GM21737 (cell line): ENCODE results near the gene GABRB1.

Experiments
- ATAC-seq: cut with Tn5 transposase; IDR thresholded peaks from one replicate; pipeline ENCODE4 v1.9.1; 2021; ENCODE audit warnings: mild to moderate bottlenecking, moderate library complexity; ENCODE audit not compliant: unreplicated experiment

The GABRB1 gene

GRCh38 chr4:47031011-47031678 lies at the start of gene GABRB1:
TSS of gene GABRB1 (plus strand) at chr4:47031567.
- no peak for ATAC-seq

GRCh38 chr4:46984781-46985180 lies 46.6 kb upstream of the GABRB1 start:
- no peak for ATAC-seq

DNA sequence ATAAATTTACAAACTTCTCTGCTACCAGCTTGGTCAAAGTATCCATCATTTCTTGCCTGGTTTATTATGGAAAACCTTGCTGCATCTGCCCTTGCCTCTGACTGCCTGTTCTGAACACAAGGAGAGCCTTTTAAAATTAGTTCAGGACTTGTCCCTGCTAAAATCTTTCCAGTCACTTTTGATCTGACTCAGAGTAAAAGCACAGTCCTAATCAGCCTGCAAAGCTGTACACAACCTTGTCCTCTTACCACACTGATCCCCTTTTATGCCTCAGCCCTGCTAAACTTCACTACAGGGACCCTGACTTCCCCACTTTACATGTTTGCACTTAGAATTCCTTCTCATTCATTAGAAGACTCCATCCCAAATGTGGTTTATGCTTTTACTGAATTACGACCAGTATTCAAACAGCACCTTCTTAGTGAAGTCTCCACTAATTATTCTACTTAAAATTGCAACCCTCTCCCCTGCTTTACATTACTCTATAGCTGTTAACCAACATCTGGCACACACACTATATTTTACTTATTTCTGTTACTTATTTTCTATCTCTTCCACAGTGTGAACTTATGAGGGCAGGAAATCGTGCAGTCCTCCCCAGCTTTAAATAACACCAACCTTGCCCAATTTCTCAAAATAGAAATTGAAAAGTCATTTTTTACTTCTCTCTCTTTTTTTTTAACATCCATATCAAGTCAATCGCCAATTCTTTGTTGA lies 44.3 kb upstream of the GABRB1 start:
- ATAC-seq: no peak

DNA sequence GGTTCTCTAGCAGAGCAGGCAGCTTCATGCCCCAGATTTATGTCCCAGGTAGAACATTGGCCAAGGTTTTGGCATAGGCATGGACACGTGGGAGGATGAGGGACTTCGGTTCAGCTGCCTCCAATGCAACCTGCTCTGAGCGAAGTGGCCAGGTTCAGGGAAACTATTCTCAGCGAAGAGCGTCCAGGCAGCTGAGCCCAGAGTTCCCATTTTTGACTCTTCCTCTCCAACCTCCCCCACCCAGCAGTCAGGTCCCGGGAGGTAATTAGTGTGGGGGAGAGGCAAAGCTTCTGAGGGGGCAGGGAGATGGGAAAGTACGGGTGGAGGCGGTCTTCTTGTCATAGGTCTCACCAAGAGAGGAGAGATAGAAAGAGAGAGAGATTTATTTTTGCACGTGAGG lies 39.0 kb upstream of the GABRB1 start:
- ATAC-seq: no peak

DNA sequence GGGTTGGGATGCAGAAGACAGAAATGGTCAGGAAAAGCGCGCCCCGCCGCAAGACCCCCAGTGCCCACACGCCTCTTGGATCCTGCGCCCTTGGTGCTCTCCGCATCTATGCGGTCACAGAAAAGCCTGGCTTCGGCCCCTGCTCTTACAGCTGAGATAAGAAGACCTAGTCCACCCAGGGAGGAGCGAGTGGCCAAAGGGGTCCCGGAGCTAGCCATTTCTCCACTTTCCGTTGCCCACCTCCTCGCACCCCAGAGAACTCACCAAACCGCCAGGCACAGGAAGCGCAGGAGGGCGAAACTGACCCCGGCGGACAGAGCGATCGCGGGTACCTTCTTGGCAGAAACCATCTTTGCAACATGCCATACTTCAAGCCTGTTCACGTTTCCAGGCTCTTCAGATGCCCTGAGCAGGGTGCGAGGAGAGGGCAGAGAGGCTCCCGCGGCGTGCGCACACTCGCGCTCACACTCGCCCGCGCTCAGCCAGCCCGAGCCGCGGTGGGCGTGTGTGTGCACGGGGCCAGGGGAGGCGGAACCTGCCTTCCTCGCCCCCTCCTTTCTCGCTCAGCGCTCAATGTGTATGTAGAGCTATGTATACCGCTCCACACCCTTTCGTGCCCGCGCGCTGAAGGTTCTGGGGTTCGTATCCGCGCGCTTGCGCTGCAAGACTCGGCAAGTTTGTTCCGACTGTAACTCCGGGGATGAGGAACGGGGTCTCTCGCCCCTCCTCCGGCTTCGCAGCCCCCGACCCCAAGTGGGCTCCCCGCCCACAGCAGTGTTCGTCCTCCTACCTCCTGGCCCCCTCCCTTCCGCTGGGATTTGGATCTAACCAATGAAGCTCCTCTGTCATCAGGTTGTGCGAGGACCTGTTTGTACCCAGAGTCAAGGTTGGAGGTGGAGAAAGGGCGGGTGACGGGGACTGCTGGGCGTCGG lies 38.0 kb upstream of the GABRB1 start, which contains the start of gene GABRA4:
Gene GABRA4 (minus strand): TSS at position 507 of the 932 bp plus-strand sequence. CDS start 157 bp downstream, at position 350.
- no peak for ATAC-seq

GRCh38 chr4:46994007-46994405 lies 37.4 kb upstream of the GABRB1 start:
- ATAC-seq: no peak

GRCh38 chr4:46999566-46999965 lies 31.8 kb upstream of the GABRB1 start:
- ATAC-seq: no peak

GRCh38 chr4:47000406-47000805 lies 31.0 kb upstream of the GABRB1 start:
- ATAC-seq: no peak

DNA sequence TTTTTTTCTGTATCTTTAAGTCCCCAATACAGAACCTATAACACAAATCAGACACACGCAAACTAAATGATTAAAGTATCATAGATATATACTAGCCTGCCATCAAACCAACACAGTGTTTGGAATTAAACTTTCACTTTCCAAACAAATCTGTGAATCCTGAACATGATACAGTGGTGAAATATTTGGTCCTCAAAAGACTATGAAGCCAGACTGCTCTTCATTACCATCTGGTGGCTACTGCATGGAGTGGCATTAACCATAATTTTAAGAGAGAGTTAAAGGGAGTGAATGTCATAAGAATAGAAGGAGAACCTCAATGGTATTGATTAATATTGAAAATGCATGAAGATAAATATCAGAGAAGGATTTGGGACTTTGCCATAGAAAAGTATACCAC lies 28.8 kb upstream of the GABRB1 start:
- no peak for ATAC-seq

DNA sequence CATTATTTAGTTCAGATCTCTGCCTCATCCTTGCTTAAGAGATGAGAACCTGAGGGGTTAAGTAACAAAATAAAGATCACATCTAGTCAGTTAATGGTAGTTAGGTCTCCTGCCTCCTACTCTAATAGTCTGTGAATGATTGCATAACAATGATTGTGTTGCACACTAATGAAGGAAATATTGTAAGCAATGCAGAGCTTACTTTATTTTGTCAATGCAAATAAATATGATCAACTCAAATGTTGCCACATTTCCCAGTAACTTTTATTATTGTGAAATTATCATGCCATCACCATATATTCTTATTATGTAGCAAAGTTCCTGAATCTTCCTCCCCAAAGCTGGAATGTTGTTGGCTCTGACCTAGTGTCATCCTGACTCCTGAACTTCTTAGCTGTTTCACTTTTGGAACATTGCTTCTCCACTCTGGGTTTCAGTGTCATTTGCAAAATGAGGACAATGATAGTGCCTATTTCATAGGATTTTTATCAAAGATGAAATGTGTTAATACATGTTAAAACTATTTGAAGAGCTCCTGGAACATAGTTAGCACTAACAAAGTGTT lies 20.9 kb upstream of the GABRB1 start:
- no peak for ATAC-seq

GRCh38 chr4:47010912-47011446 lies 20.4 kb upstream of the GABRB1 start:
- ATAC-seq: peak; percentile 93

DNA sequence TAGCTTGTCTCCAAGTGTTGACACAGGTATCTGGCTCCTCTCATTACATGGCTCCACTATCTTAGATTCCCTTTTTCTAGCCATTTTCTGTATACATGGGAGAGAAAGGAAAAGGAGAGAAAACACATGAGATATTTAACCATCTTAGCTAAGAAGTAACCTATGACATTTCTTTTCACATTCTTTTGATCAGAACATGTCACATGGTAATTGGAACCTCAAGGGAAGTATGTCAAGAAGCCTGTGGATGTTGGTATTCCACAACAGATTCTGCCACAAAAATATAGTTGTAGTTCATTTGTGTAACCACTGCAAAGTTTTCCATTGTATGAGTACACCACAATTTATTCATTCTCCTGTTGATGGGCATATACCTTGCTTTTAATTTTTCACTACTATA lies 18.7 kb upstream of the GABRB1 start:
- ATAC-seq: no peak

DNA sequence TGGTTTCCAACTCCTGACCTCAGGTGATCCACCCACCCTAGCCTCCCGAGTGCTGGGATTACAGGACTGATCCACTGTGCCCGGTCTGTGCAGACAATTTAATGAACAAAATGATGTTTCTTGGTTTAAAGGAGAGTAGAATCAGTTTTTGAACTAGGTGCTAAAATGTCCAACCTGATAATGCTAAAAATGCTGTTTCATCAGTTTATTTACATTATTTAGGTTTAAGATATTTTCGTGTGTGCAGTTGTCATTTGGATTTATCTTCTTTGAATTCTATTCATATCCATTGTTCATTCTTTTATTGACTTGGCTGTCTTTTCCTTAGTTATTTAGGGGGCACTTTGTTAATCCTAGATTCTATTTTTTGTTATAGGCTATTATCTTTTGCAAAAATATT lies 18.0 kb upstream of the GABRB1 start:
- ATAC-seq: no peak

- ATAC-seq: no peak
These were observed 14.3 kb upstream of the GABRB1 start for GRCh38 chr4:47017081-47017480.

GRCh38 chr4:47017494-47017893 lies 13.9 kb upstream of the GABRB1 start:
- ATAC-seq: no peak

DNA sequence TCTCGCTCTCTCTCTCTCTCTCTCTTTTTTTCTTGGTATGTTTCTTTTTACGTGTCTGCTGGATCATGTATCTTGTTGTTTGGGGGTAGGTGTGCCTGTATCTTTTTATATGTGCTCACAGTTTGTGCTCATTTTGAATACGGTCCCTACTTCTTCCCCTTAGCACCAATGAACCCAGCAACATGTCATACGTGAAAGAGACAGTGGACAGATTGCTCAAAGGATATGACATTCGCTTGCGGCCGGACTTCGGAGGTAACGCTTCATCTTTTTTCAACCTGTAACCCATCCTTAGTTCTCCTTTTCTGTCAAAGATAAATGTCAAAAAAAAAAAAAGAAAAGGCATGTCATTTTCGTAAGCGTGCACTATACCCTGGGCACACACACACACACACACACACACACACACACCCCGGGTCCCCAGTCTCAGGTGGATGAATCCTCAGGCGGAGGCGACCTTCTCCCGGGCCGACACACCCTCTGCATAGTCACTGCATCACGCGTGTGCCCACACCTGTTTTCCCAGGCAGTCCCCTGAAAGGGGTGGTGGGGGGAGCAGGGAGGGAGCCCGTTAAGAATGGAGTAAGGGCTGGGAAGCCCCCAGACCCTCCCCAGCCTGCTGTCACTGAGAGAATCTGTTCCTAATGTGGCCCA lies 511 bp downstream of the GABRB1 start:
- no peak for ATAC-seq

GRCh38 chr4:47032405-47033106 lies 1.2 kb downstream of the GABRB1 start:
- peak; percentile 94 for ATAC-seq

GRCh38 chr4:47038263-47038662 lies 6.9 kb downstream of the GABRB1 start:
- ATAC-seq: no peak

DNA sequence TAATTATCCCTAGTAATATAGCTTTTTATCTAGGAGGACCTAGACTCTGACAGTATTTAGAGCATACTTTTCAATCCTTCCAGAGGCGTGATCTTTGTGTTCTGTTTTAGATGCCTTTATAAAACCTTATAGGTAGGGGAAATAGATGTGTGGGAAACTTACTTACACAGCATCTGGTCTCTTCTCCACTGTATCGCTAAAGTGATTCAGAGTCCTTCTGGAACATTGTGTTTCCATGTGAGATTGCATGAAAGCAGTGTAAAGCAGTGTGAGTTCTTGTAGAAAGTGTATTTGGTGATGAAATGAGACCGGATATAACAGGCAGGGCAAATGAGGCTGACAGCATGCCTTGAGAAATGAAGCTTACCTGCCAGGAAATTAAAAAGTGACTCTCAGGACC lies 9.5 kb downstream of the GABRB1 start:
- no peak for ATAC-seq

DNA sequence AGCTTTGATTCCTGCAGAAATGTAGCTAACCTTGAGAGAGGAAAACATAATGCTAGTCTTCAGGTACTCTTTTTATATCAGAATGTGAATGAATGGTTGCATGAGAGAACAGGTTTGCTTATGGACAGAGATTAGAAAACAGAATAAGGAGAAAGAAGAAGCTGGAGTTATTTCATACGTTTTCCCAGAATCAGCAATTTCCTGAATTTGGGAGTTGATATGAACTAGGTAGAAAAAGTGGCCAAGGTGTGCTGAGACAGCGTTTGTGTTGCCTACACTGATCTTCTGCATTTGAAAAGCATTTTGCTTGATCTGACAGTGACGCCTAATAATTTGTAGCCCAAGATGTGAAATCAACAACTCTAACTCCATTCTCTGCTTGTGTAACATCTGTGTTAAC lies 12.5 kb downstream of the GABRB1 start:
- no peak for ATAC-seq
